ENCODE results near the gene RCOR2. TPM values are rescaled to one million over a fixed set of nuclear protein-coding genes. Genes with fewer than 3 reads are reported as not detected.

RCOR2 gene
- total and polyA plus RNA-seq, 2 experiments from 2014 or later = 5.5 to 66.9 TPM

Small RNA genes within 50 kb of the gene (small RNA-seq; reads per million reads assigned to genes)
- gene RNU6-1306P (ENCODE audit: low replicate concordance) = not detected

Other genes starting within 250 kb of the RCOR2 start
- gene ATL3, start 245.8 kb downstream of the RCOR2 start, total RNA-seq (2014; rRNA removed; shearing (Covaris generic)) = 20.4 and 24.4 TPM in 2 replicates
- 5.2 and 6.8 TPM in 2 replicates for gene ATL3, start 245.8 kb downstream of the RCOR2 start, polyA plus RNA-seq (2016; fragmentation: Nextera tagmentation; extraction: Ambion mirVana)
- gene RTN3, start 235.7 kb downstream of the RCOR2 start, total RNA-seq (2014; rRNA removed; shearing (Covaris generic)) = 150 and 162 TPM in 2 replicates
- gene RTN3, start 235.7 kb downstream of the RCOR2 start, polyA plus RNA-seq (2016; fragmentation: Nextera tagmentation; extraction: Ambion mirVana) = 129 and 138 TPM in 2 replicates
- 32.1 and 36.6 TPM in 2 replicates for gene ZFTA, start 148.4 kb downstream of the RCOR2 start, total RNA-seq (2014; rRNA removed; shearing (Covaris generic))
- gene ZFTA, start 148.4 kb downstream of the RCOR2 start, polyA plus RNA-seq (2016; fragmentation: Nextera tagmentation; extraction: Ambion mirVana) = 8.3 and 8.5 TPM in 2 replicates
- 65.5 and 84.7 TPM in 2 replicates for gene SPINDOC, start 103.7 kb downstream of the RCOR2 start, total RNA-seq (2014; rRNA removed; shearing (Covaris generic))
- gene SPINDOC, start 103.7 kb downstream of the RCOR2 start, polyA plus RNA-seq (2016; fragmentation: Nextera tagmentation; extraction: Ambion mirVana) = 9.4 and 12.9 TPM in 2 replicates
- gene MARK2, start 78.1 kb downstream of the RCOR2 start, total RNA-seq (2014; rRNA removed; shearing (Covaris generic)) = 42.6 and 45.9 TPM in 2 replicates
- 15.8 and 18.7 TPM in 2 replicates for gene MARK2, start 78.1 kb downstream of the RCOR2 start, polyA plus RNA-seq (2016; fragmentation: Nextera tagmentation; extraction: Ambion mirVana)
- gene NAA40, start 21.8 kb upstream of the RCOR2 start, total RNA-seq (2014; rRNA removed; shearing (Covaris generic)) = 24.6 and 26.8 TPM in 2 replicates
- gene NAA40, start 21.8 kb upstream of the RCOR2 start, polyA plus RNA-seq (2016; fragmentation: Nextera tagmentation; extraction: Ambion mirVana) = 10.1 and 12.1 TPM in 2 replicates
- 385 and 427 TPM in 2 replicates for gene COX8A, start 57.5 kb upstream of the RCOR2 start, total RNA-seq (2014; rRNA removed; shearing (Covaris generic))
- 483 and 516 TPM in 2 replicates for gene COX8A, start 57.5 kb upstream of the RCOR2 start, polyA plus RNA-seq (2016; fragmentation: Nextera tagmentation; extraction: Ambion mirVana)
- gene OTUB1, start 69.3 kb upstream of the RCOR2 start, total RNA-seq (2014; rRNA removed; shearing (Covaris generic)) = 94.7 and 122 TPM in 2 replicates
- gene OTUB1, start 69.3 kb upstream of the RCOR2 start, polyA plus RNA-seq (2016; fragmentation: Nextera tagmentation; extraction: Ambion mirVana) = 193 and 207 TPM in 2 replicates
- gene FLRT1, start 118.8 kb upstream of the RCOR2 start, total RNA-seq (2014; rRNA removed; shearing (Covaris generic)) = 0.54 and 1.1 TPM in 2 replicates
- gene FLRT1, start 118.8 kb upstream of the RCOR2 start, polyA plus RNA-seq (2016; fragmentation: Nextera tagmentation; extraction: Ambion mirVana) = 0.40 and 0.76 TPM in 2 replicates
- 22.2 and 33.0 TPM in 2 replicates for gene MACROD1, start 248.9 kb upstream of the RCOR2 start, total RNA-seq (2014; rRNA removed; shearing (Covaris generic))
- 51.3 and 51.6 TPM in 2 replicates for gene MACROD1, start 248.9 kb upstream of the RCOR2 start, polyA plus RNA-seq (2016; fragmentation: Nextera tagmentation; extraction: Ambion mirVana)

Measured in GM23338 (cell line).